Measurements from ENCODE around the gene FAM13A.

Gene FAM13A

GRCh38 chr4:88725143-88725542 is 331.8 kb downstream of the FAM13A start:
- Histone ChIP-seq H3K27ac (ENCODE audit: extremely low read depth, low read depth, low read length) (no peak overlapping the region), H3K36me3 (ENCODE audit: control insufficient read depth in 2 of 2, insufficient read depth in 1 of 2, low read length in 2 of 2) (peaks cover 0 to 48% of the 10 kb centered on the region in 2 experiments), H3K4me3 (ENCODE audit: low read depth, low read length) (no peak overlapping the region), H3K9me3 (ENCODE audit: control insufficient read depth, insufficient read depth, low read depth, low read length) (no peaks in the 10 kb centered on the region), H3K4me1 (ENCODE audit: control insufficient read depth, insufficient read depth, low read length) (no peaks in the 10 kb centered on the region)
- POLR2A ChIA-PET, result no interaction called here
- TF ChIP-seq ZNF529 (tag by site-specific recombination; IDR thresholded peaks at IDR 0.05; ENCODE audit: insufficient replicate concordance), result no peak
- CTCF ChIA-PET, result no interaction called here

GRCh38 chr4:88724406-88724805 is 332.6 kb downstream of the FAM13A start:
- Histone ChIP-seq H3K36me3 (ENCODE audit: control insufficient read depth in 2 of 2, insufficient read depth in 1 of 2, low read length in 2 of 2) (peaks cover 0 to 43% of the 10 kb centered on the region in 2 experiments; a peak in 2 of 3 replicates), H3K4me1 (ENCODE audit: control insufficient read depth, insufficient read depth, low read length) (no peaks in the 10 kb centered on the region), H3K27ac (ENCODE audit: extremely low read depth, low read depth, low read length) (no peak overlapping the region), H3K4me3 (ENCODE audit: low read depth, low read length) (no peak overlapping the region), H3K9me3 (ENCODE audit: control insufficient read depth, insufficient read depth, low read depth, low read length) (no peaks in the 10 kb centered on the region)
- TF ChIP-seq ZNF24 (tag by site-specific recombination; IDR thresholded peaks at IDR 0.05), result no peak
- no peak for TF ChIP-seq ZNF510 (tag by site-specific recombination; IDR thresholded peaks at IDR 0.05; ENCODE audit: insufficient replicate concordance)
- TF ChIP-seq ZSCAN4 (tag by site-specific recombination; IDR thresholded peaks at IDR 0.05), result no peak
- TF ChIP-seq ZNF645 (tag by site-specific recombination; IDR thresholded peaks at IDR 0.05), result no peak
- no peak for TF ChIP-seq ZNF239 (tag by site-specific recombination; IDR thresholded peaks at IDR 0.05)
- TF ChIP-seq ZNF423 (tag by site-specific recombination; IDR thresholded peaks at IDR 0.05), result no peak
- no peak for TF ChIP-seq ZNF366 (tag by site-specific recombination; conservative IDR thresholded peaks at IDR 0.05)
- POLR2A ChIA-PET, result no interaction called here
- CTCF ChIA-PET, result no interaction called here

GRCh38 chr4:88722828-88723227 is 334.2 kb downstream of the FAM13A start:
- TF ChIP-seq ZBTB6 (tag by site-specific recombination; IDR thresholded peaks at IDR 0.05) (no peak), ZNF221 (tag by site-specific recombination; IDR thresholded peaks at IDR 0.05; ENCODE audit: borderline replicate concordance) (no peak), ZNF677 (tag by site-specific recombination; IDR thresholded peaks at IDR 0.05) (no peak), MEIS1 (CRISPR knock-in tag; IDR thresholded peaks at IDR 0.05; ENCODE audit: borderline replicate concordance) (no peak), ZNF280C (tag by site-specific recombination; IDR thresholded peaks at IDR 0.05) (no peak)
- Histone ChIP-seq H3K9me3 (ENCODE audit: control insufficient read depth, insufficient read depth, low read depth, low read length) (no peaks in the 10 kb centered on the region), H3K4me3 (ENCODE audit: low read depth, low read length) (no peak overlapping the region), H3K4me1 (ENCODE audit: control insufficient read depth, insufficient read depth, low read length) (no peaks in the 10 kb centered on the region), H3K36me3 (ENCODE audit: control insufficient read depth in 2 of 2, insufficient read depth in 1 of 2, low read length in 2 of 2) (peaks cover 0 to 38% of the 10 kb centered on the region in 2 experiments; a peak in 2 of 3 replicates), H3K27ac (ENCODE audit: extremely low read depth, low read depth, low read length) (no peak overlapping the region)
- ChIA-PET POLR2A (no interaction called here), CTCF (interaction anchor here (0.7 kb wide), 1 partner anchor 507 kb away, joined by 3 read pairs; no protein-coding TSS in a partner anchor)
